MM.1S (cell line): ENCODE data around the gene ART1.

Source experiments
- DNase-seq: peaks from one replicate; pipeline ENCODE4 v3.0.0-alpha.2; 2015
- H2AFZ ChIP-seq: fragments of 300-600 bp; sonication (generic); 2 replicates; pipeline ENCODE4 v1.6.0; 2016; ENCODE audit warnings: antibody characterized with exemption, low read length
- H3F3A ChIP-seq: fragments of 300-600 bp; sonication (generic); 2 replicates; pipeline ENCODE4 v1.6.1; 2016; ENCODE audit warnings: mild to moderate bottlenecking, antibody characterized with exemption, low read length, moderate library complexity, mixed read lengths; ENCODE audit not compliant: insufficient read depth
- H3K27ac ChIP-seq: fragments of 300-600 bp; sonication (generic); 2 replicates; pipeline ENCODE4 v1.5.1; 2016; ENCODE audit warnings: mild to moderate bottlenecking, low read length
- H3K27me3 ChIP-seq: fragments of 300-600 bp; sonication (generic); replicated peaks from 2 replicates; pipeline ENCODE4 v1.6.0; 2016; ENCODE audit warnings: low read length; ENCODE audit not compliant: insufficient read depth
- H3K36me3 ChIP-seq: fragments of 300-600 bp; sonication (generic); replicated peaks from 2 replicates; pipeline ENCODE4 v1.6.1; 2016; ENCODE audit warnings: mild to moderate bottlenecking, low read length, mixed read lengths; ENCODE audit not compliant: insufficient read depth
- H3K4me1 ChIP-seq: fragments of 300-600 bp; sonication (generic); 2 replicates; pipeline ENCODE4 v1.6.1; 2016; ENCODE audit warnings: low read length, mixed read lengths
- H3K4me2 ChIP-seq: fragments of 300-600 bp; sonication (generic); 2 replicates; pipeline ENCODE4 v1.6.0; 2016; ENCODE audit warnings: low read depth, low read length
- H3K4me3 ChIP-seq: fragments of 300-600 bp; sonication (generic); 2 replicates; pipeline ENCODE4 v1.5.1; 2016; ENCODE audit warnings: low read length, mixed read lengths
- H3K79me2 ChIP-seq: fragments of 300-600 bp; sonication (generic); 2 replicates; pipeline ENCODE4 v1.6.1; 2016; ENCODE audit warnings: mixed run types, low read length, mixed read lengths
- H3K9ac ChIP-seq: fragments of 300-600 bp; sonication (generic); 2 replicates; pipeline ENCODE4 v1.6.1; 2016; ENCODE audit warnings: low read length, mixed read lengths
- H3K9me2 ChIP-seq: fragments of 300-600 bp; sonication (generic); replicated peaks from 2 replicates; pipeline ENCODE4 v1.6.1; 2016; ENCODE audit warnings: mild to moderate bottlenecking, low read length, mixed read lengths; ENCODE audit not compliant: insufficient read depth
- H3K9me3 ChIP-seq: fragments of 300-600 bp; sonication (generic); replicated peaks from 2 replicates; pipeline ENCODE4 v1.6.1; 2016; ENCODE audit warnings: mild to moderate bottlenecking, low read length, mixed read lengths; ENCODE audit not compliant: insufficient read depth
- H4K20me1 ChIP-seq: fragments of 300-600 bp; sonication (generic); 2 replicates; pipeline ENCODE4 v1.6.1; 2016; ENCODE audit warnings: mild to moderate bottlenecking, low read length, moderate library complexity, mixed read lengths; ENCODE audit not compliant: insufficient read depth
- EZH2 ChIP-seq: fragments of 300-600 bp; sonication (generic); optimal IDR thresholded peaks from 2 replicates; pipeline ENCODE3; 2017; ENCODE audit warnings: low read depth, mild to moderate bottlenecking, antibody characterized with exemption, low read length, mixed read lengths
- EZH2phosphoT487 ChIP-seq: fragments of 300-600 bp; sonication (generic); IDR thresholded peaks from 2 replicates; pipeline ENCODE4 v1.6.1; 2018; ENCODE audit warnings: antibody characterized with exemption, low read length
- TF ChIP-seq, protein P1 (sequence below): fragments of 300-600 bp; sonication (generic); IDR thresholded peaks from 2 replicates; pipeline ENCODE4 v1.5.1; 2016; ENCODE audit warnings: antibody characterized with exemption, low read length, mixed read lengths

ART1 gene

DNA sequence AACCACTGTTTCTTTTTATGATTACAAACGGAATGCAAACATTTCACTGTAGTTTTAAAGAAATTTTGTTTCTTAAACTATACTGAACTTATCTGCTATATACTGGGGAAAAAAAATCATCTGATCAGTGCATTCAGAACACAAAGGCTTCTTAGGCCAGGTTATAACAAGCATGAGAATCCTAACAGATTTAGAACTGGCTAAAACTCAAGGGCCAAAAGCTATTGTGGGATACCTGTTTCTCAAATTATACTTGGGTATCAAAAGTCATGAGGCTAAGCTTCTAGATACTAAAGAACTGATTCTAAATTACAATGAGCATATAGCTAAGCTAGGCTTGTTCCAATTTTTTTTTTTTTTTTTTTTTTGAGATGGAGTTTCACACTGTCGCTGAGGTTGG, 56.0 kb downstream of the ART1 start:
- Histone ChIP-seq H3K36me3 (peaks cover 9% of the 10 kb centered on the region), H4K20me1 (no peaks in the 10 kb centered on the region), H3K9me2 (no peaks in the 10 kb centered on the region), H3K4me2 (no peak overlapping the region), H3K9me3 (no peaks in the 10 kb centered on the region), H3K27ac (no peak overlapping the region), H3K79me2 (no peaks in the 10 kb centered on the region), H3K27me3 (no peaks in the 10 kb centered on the region), H3K9ac (no peak overlapping the region), H2AFZ (no peak overlapping the region), H3K4me3 (no peak overlapping the region), H3K4me1 (no peaks in the 10 kb centered on the region), H3F3A (no peaks in the 10 kb centered on the region)
- TF ChIP-seq, protein P1, sequence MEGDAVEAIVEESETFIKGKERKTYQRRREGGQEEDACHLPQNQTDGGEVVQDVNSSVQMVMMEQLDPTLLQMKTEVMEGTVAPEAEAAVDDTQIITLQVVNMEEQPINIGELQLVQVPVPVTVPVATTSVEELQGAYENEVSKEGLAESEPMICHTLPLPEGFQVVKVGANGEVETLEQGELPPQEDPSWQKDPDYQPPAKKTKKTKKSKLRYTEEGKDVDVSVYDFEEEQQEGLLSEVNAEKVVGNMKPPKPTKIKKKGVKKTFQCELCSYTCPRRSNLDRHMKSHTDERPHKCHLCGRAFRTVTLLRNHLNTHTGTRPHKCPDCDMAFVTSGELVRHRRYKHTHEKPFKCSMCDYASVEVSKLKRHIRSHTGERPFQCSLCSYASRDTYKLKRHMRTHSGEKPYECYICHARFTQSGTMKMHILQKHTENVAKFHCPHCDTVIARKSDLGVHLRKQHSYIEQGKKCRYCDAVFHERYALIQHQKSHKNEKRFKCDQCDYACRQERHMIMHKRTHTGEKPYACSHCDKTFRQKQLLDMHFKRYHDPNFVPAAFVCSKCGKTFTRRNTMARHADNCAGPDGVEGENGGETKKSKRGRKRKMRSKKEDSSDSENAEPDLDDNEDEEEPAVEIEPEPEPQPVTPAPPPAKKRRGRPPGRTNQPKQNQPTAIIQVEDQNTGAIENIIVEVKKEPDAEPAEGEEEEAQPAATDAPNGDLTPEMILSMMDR: no peak
- TF ChIP-seq EZH2phosphoT487 (no peak), EZH2 (no peak)
- no peak for DNase-seq

DNA sequence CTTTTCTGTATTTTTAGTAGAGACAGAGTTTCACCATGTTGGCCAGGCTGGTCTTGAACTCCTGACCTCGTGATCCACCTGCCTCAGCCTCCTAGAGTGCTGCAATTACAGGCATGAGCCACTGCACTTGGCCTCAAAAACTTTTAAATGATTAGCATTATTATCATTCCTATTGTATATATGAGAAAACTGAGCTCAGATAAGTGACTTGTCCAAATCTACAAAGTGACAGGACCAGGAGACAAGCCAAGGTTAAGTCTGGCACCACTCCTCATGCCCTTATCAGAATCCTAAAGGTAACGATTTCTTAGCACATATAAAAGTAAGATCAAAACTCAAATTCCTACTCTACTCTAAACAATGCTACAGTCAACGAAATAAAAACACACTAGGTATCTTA, 58.5 kb downstream of the ART1 start:
- Histone ChIP-seq H3K4me2 (no peak overlapping the region), H3F3A (no peaks in the 10 kb centered on the region), H3K9ac (no peak overlapping the region), H3K27ac (no peak overlapping the region), H3K27me3 (no peaks in the 10 kb centered on the region), H4K20me1 (no peaks in the 10 kb centered on the region), H3K9me3 (no peaks in the 10 kb centered on the region), H2AFZ (no peak overlapping the region), H3K79me2 (no peaks in the 10 kb centered on the region), H3K4me3 (no peak overlapping the region), H3K4me1 (no peaks in the 10 kb centered on the region), H3K9me2 (no peaks in the 10 kb centered on the region), H3K36me3 (peaks cover 9% of the 10 kb centered on the region)
- TF ChIP-seq, protein P1: no peak
- DNase-seq: no peak

DNA sequence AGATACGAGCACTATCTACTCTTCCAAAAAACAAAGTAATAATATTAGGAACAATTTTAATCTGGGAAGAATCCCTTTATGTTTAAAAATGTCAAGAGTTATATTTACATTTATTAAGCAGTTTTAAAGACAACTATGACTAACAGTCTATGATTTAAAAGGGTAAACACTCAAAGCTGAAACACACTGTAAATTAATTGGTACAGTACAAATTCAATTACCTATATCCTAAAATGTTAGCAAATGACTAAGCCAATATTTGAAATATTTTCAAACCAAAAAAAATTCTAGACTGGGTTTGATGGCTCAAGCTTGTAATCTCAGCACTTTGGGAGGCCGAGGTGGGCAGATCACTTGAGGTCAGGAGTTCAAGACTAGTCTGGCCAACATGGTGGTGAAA, 62.2 kb downstream of the ART1 start:
- 0 out of 2 replicates have a peak, but pooled peaks cover 7% of the 10 kb centered on the region for H3K79me2 ChIP-seq
- H2AFZ ChIP-seq: no peak overlapping the region
- H3K4me1 ChIP-seq: no peaks in the 10 kb centered on the region
- no peaks in the 10 kb centered on the region for H3K9me2 ChIP-seq
- H3K4me3 ChIP-seq: no peak overlapping the region
- H3K27ac ChIP-seq: no peak overlapping the region
- no peak overlapping the region for H3K4me2 ChIP-seq
- H3K36me3 ChIP-seq: peaks cover 11% of the 10 kb centered on the region
- H3F3A ChIP-seq: no peaks in the 10 kb centered on the region; the same call in 1 of the 2 replicates
- DNase-seq: no peak
- no peaks in the 10 kb centered on the region for H4K20me1 ChIP-seq
- no peaks in the 10 kb centered on the region for H3K27me3 ChIP-seq
- no peak overlapping the region for H3K9ac ChIP-seq
- no peaks in the 10 kb centered on the region for H3K9me3 ChIP-seq
- no peak for TF ChIP-seq EZH2phosphoT487
- TF ChIP-seq, protein P1: no peak
- TF ChIP-seq EZH2: no peak
